Activated T-cell treated with anti-CD3 and anti-CD28 coated beads, Interleukin-2, amount 50 U/mL, for 72 hours (primary cell): Measurements from ENCODE around the gene HES2. TPM values are rescaled to one million over a fixed set of nuclear protein-coding genes. Genes with fewer than 3 reads are reported as not detected.
"Not testable (repeated sequence)": the region's sequence is repeated elsewhere in the genome, so short reads cannot be mapped to it uniquely, and the experiment has no call there.

Experiments
- ATAC-seq, 2 donors: fragments of 150-1000 bp; cut with Tn5 transposase; replicated peaks in 1 of 2; 2 replicates each; pipeline ENCODE4 v1.10.0; 2021; ENCODE audit warnings: moderate library complexity in 2 of 2, mild to moderate bottlenecking in 1 of 2
- DNase-seq, 2 donors: peaks; one replicate each; pipeline ENCODE4 v3.0.0; 2021 to 2022; ENCODE audit warnings: mixed read lengths in 1 of 2
- H3K27ac Mint-ChIP-seq: one replicate; pipeline ENCODE4 v1.8.0; 2022; ENCODE audit warnings: mild to moderate bottlenecking, moderate library complexity, mixed read lengths
- H3K27me3 Mint-ChIP-seq: one replicate; pipeline ENCODE4 v1.8.0; 2022; ENCODE audit warnings: low read depth, mixed read lengths
- H3K36me3 Mint-ChIP-seq, 2 donors: one replicate each; pipeline ENCODE4 v1.8.0; 2022; ENCODE audit warnings: mixed read lengths in 2 of 2, mild to moderate bottlenecking in 1 of 2; ENCODE audit not compliant: insufficient read depth in 2 of 2
- H3K4me1 Mint-ChIP-seq: one replicate; pipeline ENCODE4 v1.8.0; 2022; ENCODE audit warnings: low read depth, mixed read lengths
- H3K4me3 Mint-ChIP-seq, 2 donors: one replicate each; pipeline ENCODE4 v1.8.0; 2022; ENCODE audit warnings: mild to moderate bottlenecking in 2 of 2, mixed read lengths in 2 of 2, moderate library complexity in 2 of 2
- H3K9me3 Mint-ChIP-seq, 2 donors: one replicate each; pipeline ENCODE4 v1.8.0; 2022; ENCODE audit warnings: mixed read lengths in 2 of 2
- total RNA-seq, 2 donors: library from RNA; stranded (reverse); gene quantifications; one replicate each; pipeline ENCODE4 v1.2.3, GENCODE V29; 2022

HES2 gene
- total RNA-seq, 2 donors from 2014 or later, result 0.44 to 1.2 TPM

DNA sequence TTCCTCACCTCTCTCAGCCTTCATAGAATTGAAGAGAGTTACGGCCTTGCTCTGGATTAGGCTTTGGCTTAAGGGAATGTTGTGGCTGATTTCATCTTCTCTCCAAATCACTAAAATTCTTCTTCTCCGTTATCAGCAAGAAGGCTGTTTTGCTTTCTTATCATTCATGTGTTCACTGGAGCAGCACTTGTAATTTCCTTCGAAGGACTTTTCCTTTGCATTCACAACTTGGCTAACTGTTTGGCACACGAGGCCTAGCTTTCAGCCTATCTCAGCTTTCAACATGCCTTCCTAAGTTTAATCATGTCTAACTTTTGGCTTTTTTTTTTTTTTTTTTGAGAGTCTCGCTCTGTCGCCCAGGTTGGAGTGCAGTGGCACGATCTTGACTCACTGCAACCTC, 47.5 kb downstream of the HES2 start:
- not testable (repeated sequence) for H3K27me3 Mint-ChIP-seq, H3K9me3 Mint-ChIP-seq, ATAC-seq, H3K27ac Mint-ChIP-seq, H3K4me3 Mint-ChIP-seq, DNase-seq, H3K4me1 Mint-ChIP-seq, H3K36me3 Mint-ChIP-seq

DNA sequence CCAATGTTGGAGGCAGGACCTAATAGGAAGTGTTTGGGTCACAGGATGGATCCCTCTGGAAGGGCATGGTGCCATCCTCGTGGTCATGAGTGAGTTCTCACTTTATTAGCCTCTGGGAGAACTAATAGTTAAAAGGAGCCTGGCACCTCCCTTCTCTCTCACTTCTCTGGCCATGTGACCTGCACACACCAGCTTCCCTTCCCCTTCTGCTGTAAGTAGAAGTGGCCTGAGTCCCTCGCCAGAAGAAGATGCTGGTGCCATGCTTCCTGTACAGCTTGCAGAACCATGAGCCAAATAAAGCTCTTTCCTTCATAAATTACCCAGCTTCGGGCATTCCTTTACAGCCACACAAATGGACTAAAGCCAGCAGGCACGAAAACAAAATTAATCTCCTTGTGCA, 49.7 kb downstream of the HES2 start:
- Mint-ChIP-seq H3K27ac (no peak overlapping the region), H3K36me3 (no peaks in the 10 kb centered on the region), H3K9me3 (no peaks in the 10 kb centered on the region), H3K27me3 (no peaks in the 10 kb centered on the region), H3K4me1 (peaks cover 8% of the 10 kb centered on the region), H3K4me3 (no peak overlapping the region)
- DNase-seq (no peak), ATAC-seq (no peak)

DNA sequence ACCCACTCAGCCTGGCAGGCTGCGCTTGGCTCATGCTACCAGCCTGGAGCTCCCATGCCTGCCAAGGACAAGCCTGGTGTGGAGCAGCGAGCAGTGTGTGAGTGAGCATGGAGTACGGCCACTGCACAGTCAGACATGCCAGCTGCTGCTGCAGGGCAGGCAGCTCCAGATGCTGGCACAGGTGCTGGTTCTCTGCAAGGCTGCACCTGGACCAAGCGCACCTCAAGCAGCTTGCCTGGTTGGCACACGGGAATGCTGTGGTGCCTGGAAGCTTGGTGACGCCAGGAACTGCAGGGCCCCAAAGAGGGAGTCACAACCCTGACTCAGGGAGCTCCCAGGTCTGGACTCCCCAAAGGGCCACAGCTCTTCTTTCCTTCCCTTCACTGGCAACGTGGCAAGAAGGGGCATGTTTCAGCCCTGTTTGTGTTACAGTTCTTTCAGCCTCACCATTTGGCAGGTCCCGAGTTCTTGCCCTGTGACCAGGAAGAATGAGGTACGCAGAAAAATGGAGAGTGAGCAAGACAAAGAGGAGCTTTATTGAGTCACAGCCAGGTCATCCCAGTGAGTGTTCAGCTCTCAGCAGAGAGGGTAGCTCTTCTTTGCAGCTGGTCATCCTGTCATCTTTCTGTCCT, 52.2 kb downstream of the HES2 start:
- ATAC-seq (no peak), DNase-seq (no peak)
- Mint-ChIP-seq H3K27me3 (no peaks in the 10 kb centered on the region), H3K36me3 (no peaks in the 10 kb centered on the region), H3K9me3 (no peaks in the 10 kb centered on the region), H3K4me1 (peaks cover 22% of the 10 kb centered on the region), H3K27ac (no peak overlapping the region), H3K4me3 (no peak overlapping the region)

DNA sequence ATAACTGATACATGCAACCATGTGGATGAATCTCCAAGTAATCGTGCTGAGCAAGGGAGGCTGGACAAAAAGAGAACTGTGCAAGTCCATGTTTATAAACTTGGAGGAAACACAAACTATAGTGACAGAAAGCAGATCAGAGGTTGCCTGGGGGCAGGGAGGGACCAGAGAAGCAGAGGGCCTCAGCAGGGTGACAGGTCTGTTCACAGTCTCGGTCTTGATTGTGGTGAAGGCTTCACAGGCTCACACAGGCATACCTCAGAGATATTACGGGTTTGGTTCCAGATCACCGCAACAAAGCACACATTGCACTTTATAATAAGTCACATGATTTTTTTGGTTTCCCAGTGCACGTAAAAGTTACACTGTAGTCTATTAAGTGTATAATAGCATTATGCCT, 54.7 kb downstream of the HES2 start:
- no peak overlapping the region for H3K27ac Mint-ChIP-seq
- no peaks in the 10 kb centered on the region for H3K9me3 Mint-ChIP-seq
- ATAC-seq (peak; percentile 85 to 94), DNase-seq (peak in 1 of 2 donors; percentile 51)
- H3K4me1 Mint-ChIP-seq, result peaks cover 36% of the 10 kb centered on the region
- H3K27me3 Mint-ChIP-seq, result no peaks in the 10 kb centered on the region
- no peaks in the 10 kb centered on the region for H3K36me3 Mint-ChIP-seq
- peak overlapping the region; percentile 1 to 13 for H3K4me3 Mint-ChIP-seq

DNA sequence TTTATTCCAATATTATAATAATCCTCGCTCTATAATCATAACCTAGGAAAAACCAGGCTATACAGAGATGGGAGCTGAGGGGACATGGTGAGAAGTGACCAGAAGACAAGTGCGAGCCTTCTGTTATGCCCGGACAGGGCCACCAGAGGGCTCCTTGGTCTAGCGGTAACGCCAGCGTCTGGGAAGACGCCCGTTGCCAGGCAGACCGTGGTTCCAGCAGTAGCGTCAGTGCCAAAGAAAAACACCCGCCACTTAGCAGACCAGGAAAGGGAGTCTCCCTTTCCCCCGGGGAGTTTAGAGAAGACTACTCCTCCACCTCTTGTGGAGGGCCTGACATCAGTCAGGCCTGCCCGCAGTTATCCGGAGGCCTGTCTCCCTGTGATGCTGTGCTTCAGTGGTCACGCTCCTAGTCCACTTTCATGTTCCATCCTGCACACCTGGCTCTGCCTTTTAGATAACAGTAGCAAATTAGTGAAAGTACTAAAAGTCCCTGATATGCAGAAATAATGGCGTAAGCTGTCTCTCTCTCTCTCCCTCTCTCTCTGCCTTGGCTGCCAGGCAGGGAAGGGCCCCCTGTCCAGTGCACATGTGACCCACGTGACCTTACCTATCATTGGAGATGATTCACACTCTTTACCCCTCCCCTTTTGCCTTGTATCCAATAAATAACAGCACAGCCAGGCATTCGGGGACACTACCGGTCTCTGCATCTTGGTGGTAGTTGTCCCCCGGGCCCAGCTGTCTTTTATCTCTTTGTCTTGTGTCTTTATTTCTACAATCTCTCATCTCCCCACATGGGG, 56.4 kb downstream of the HES2 start:
- H3K4me1 Mint-ChIP-seq, result peaks cover 54% of the 10 kb centered on the region
- H3K27ac Mint-ChIP-seq, H3K36me3 Mint-ChIP-seq, H3K9me3 Mint-ChIP-seq, H3K27me3 Mint-ChIP-seq, ATAC-seq: not testable (repeated sequence)
- peak; percentile 38 to 51 for DNase-seq
- H3K4me3 Mint-ChIP-seq, result peak overlapping the region; percentile 7 to 53

Other genes starting within 250 kb of the HES2 start
- gene CHD5, start 239.6 kb downstream of the HES2 start, total RNA-seq, result under 1 TPM; 0.16 to 0.31 TPM
- 100 to 1,000 TPM; 507 to 537 TPM for gene RPL22, start 220.3 kb downstream of the HES2 start, total RNA-seq
- 10 to 100 TPM in 1 of 2 donors, 1 to 10 TPM in 1; 9.5 to 14.9 TPM for gene RNF207, start 213.8 kb downstream of the HES2 start, total RNA-seq
- 10 to 100 TPM; 39.5 to 46.9 TPM for gene ICMT, start 184.0 kb downstream of the HES2 start, total RNA-seq
- not detected for gene HES3, start 175.7 kb downstream of the HES2 start, total RNA-seq
- gene GPR153, start 158.8 kb downstream of the HES2 start, total RNA-seq, result 1 to 10 TPM in 1 of 2 donors, under 1 TPM in 1; 0.62 to 1.6 TPM
- gene ACOT7, start 26.2 kb downstream of the HES2 start, total RNA-seq, result 10 to 100 TPM; 32.1 to 37.6 TPM
- gene ESPN, start 4.9 kb upstream of the HES2 start, total RNA-seq, result 1 to 10 TPM; 1.3 to 2.0 TPM
- 100 to 1,000 TPM in 1 of 2 donors, 10 to 100 TPM in 1; 89.2 to 101 TPM for gene TNFRSF25, start 46.3 kb upstream of the HES2 start, total RNA-seq
- 1 to 10 TPM; 2.6 to 3.2 TPM for gene PLEKHG5, start 71.7 kb upstream of the HES2 start, total RNA-seq
- 10 to 100 TPM; 35.8 to 42.3 TPM for gene NOL9, start 134.6 kb upstream of the HES2 start, total RNA-seq
- not detected for gene TAS1R1, start 135.4 kb upstream of the HES2 start, total RNA-seq
- gene ZBTB48, start 160.1 kb upstream of the HES2 start, total RNA-seq, result 10 to 100 TPM; 39.2 to 50.6 TPM
- 10 to 100 TPM; 24.2 to 26.1 TPM for gene KLHL21, start 182.9 kb upstream of the HES2 start, total RNA-seq
- 10 to 100 TPM; 16.5 to 19.3 TPM for gene PHF13, start 193.8 kb upstream of the HES2 start, total RNA-seq
- 10 to 100 TPM; 27.0 to 30.5 TPM for gene THAP3, start 204.9 kb upstream of the HES2 start, total RNA-seq